H9 (cell line): ENCODE results near the gene IRX4. TPM values are rescaled to one million over a fixed set of nuclear protein-coding genes. Genes with fewer than 3 reads are reported as not detected.

ENCODE experiments used
- DNase-seq: peaks from one replicate; pipeline ENCODE4 v3.0.0-alpha.2; 2017
- H2AFZ ChIP-seq: one replicate; pipeline ENCODE4 v1.6.1; 2013; ENCODE audit warnings: mild to moderate bottlenecking, low read length, control low read depth, moderate library complexity
- H2AK5ac ChIP-seq: 2 replicates; pipeline ENCODE4 v1.6.1; 2013; ENCODE audit warnings: low read length, control low read depth, mixed read lengths; ENCODE audit not compliant: insufficient read length
- H2BK120ac ChIP-seq: one replicate; pipeline ENCODE4 v1.6.1; 2013; ENCODE audit warnings: low read depth, mild to moderate bottlenecking, low read length, control low read depth, inconsistent platforms; ENCODE audit not compliant: poor library complexity, severe bottlenecking
- H2BK12ac ChIP-seq: 2 replicates; pipeline ENCODE4 v1.6.1; 2013; ENCODE audit warnings: low read length, control low read depth, mixed read lengths, low read depth; ENCODE audit not compliant: insufficient read length
- H2BK15ac ChIP-seq: 2 replicates; pipeline ENCODE4 v1.6.1; 2013; ENCODE audit warnings: low read depth, low read length, control low read depth
- H2BK20ac ChIP-seq: one replicate; pipeline ENCODE4 v1.6.1; 2013; ENCODE audit warnings: low read depth, mild to moderate bottlenecking, low read length, control low read depth, inconsistent platforms; ENCODE audit not compliant: poor library complexity, severe bottlenecking
- H2BK5ac ChIP-seq: 2 replicates; pipeline ENCODE4 v1.6.1; 2013; ENCODE audit warnings: low read length, control low read depth, mixed read lengths; ENCODE audit not compliant: insufficient read length
- H3K14ac ChIP-seq: 2 replicates; pipeline ENCODE4 v1.6.1; 2013; ENCODE audit warnings: low read length, control low read depth; ENCODE audit not compliant: insufficient read depth
- H3K18ac ChIP-seq: 2 replicates; pipeline ENCODE4 v1.6.1; 2013; ENCODE audit warnings: low read depth, mild to moderate bottlenecking, mixed read lengths, low read length, control low read depth; ENCODE audit not compliant: insufficient read length
- H3K23ac ChIP-seq: 2 replicates; pipeline ENCODE4 v1.6.1; 2013; ENCODE audit warnings: low read length, control low read depth, mixed read lengths, low read depth; ENCODE audit not compliant: insufficient read length
- H3K23me2 ChIP-seq: 2 replicates; pipeline ENCODE4 v1.6.1; 2013; ENCODE audit warnings: low read depth, mild to moderate bottlenecking, mixed read lengths, low read length, control low read depth; ENCODE audit not compliant: insufficient read length, poor library complexity, severe bottlenecking
- H3K27ac ChIP-seq: 2 replicates; pipeline ENCODE4 v1.5.1; 2013; ENCODE audit warnings: low read length, control low read depth, mixed read lengths, low read depth; ENCODE audit not compliant: insufficient read length
- H3K27me3 ChIP-seq: 2 replicates; pipeline ENCODE4 v1.6.1; 2013; ENCODE audit warnings: low read length, control low read depth, inconsistent platforms; ENCODE audit not compliant: insufficient read depth
- H3K4ac ChIP-seq: 2 replicates; pipeline ENCODE4 v1.6.1; 2013; ENCODE audit warnings: low read depth, mild to moderate bottlenecking, control low read depth, inconsistent platforms, low read length, moderate library complexity
- H3K4me1 ChIP-seq: 2 replicates; pipeline ENCODE4 v1.6.1; 2013; ENCODE audit warnings: low read length, control low read depth, inconsistent platforms; ENCODE audit not compliant: insufficient read depth
- H3K4me2 ChIP-seq: 2 replicates; pipeline ENCODE4 v1.6.1; 2013; ENCODE audit warnings: low read length, control low read depth, mixed read lengths; ENCODE audit not compliant: insufficient read length, insufficient read depth
- H3K56ac ChIP-seq: 2 replicates; pipeline ENCODE4 v1.6.1; 2013; ENCODE audit warnings: low read depth, mild to moderate bottlenecking, mixed read lengths, low read length, control low read depth; ENCODE audit not compliant: insufficient read length
- H3K79me1 ChIP-seq: 2 replicates; pipeline ENCODE4 v1.6.1; 2013; ENCODE audit warnings: low read depth, mild to moderate bottlenecking, moderate library complexity, low read length, control low read depth, inconsistent platforms; ENCODE audit not compliant: insufficient read depth, poor library complexity, severe bottlenecking
- H3K79me2 ChIP-seq: 2 replicates; pipeline ENCODE4 v1.6.1; 2013; ENCODE audit warnings: low read length, control low read depth, inconsistent platforms; ENCODE audit not compliant: insufficient read depth
- H3K9ac ChIP-seq: 2 replicates; pipeline ENCODE4 v1.6.1; 2013; ENCODE audit warnings: low read length, control low read depth, mixed read lengths; ENCODE audit not compliant: insufficient read length; ENCODE audit errors: extremely low read depth
- H3K9me3 ChIP-seq: one replicate; pipeline ENCODE4 v1.6.1; 2013; ENCODE audit warnings: low read depth, low read length, inconsistent platforms; ENCODE audit not compliant: control insufficient read depth
- H3T11ph ChIP-seq: one replicate; pipeline ENCODE4 v1.6.1; 2013; ENCODE audit warnings: mild to moderate bottlenecking, low read length, control low read depth, inconsistent platforms
- H4K20me1 ChIP-seq: one replicate; pipeline ENCODE4 v1.6.1; 2013; ENCODE audit not compliant: control insufficient read depth, insufficient read length, insufficient read depth
- H4K5ac ChIP-seq: 2 replicates; pipeline ENCODE4 v1.6.1; 2013; ENCODE audit warnings: low read depth, mild to moderate bottlenecking, mixed read lengths, low read length, control low read depth; ENCODE audit not compliant: insufficient read length
- H4K8ac ChIP-seq: replicated peaks from 2 replicates; pipeline ENCODE4 v1.6.1; 2013; ENCODE audit warnings: low read length, control low read depth, mixed read lengths, low read depth; ENCODE audit not compliant: insufficient read length
- H4K91ac ChIP-seq: 2 replicates; pipeline ENCODE4 v1.6.1; 2013; ENCODE audit warnings: low read depth, mild to moderate bottlenecking, moderate library complexity, mixed read lengths, low read length, control low read depth; ENCODE audit not compliant: insufficient read length
- H3K27ac Mint-ChIP-seq, 3 experiments: 2 replicates in 2 of 3; 3 replicates in 1 of 3; pipeline ENCODE4 v1.8.0; 2020 to 2021; ENCODE audit warnings: mixed read lengths in 3 of 3, mild to moderate bottlenecking in 1 of 3, moderate library complexity in 1 of 3
- H3K27me3 Mint-ChIP-seq: 2 replicates; pipeline ENCODE4 v1.8.0; 2021; ENCODE audit warnings: low read depth, mild to moderate bottlenecking, moderate library complexity, mixed read lengths
- H3K36me3 Mint-ChIP-seq, 3 experiments: 2 replicates in 2 of 3; 3 replicates in 1 of 3; pipeline ENCODE4 v1.8.0; 2020 to 2021; ENCODE audit warnings: low read depth in 3 of 3, mixed read lengths in 3 of 3; ENCODE audit not compliant: insufficient read depth in 1 of 3
- H3K4me1 Mint-ChIP-seq, 2 experiments: 2 replicates each; pipeline ENCODE4 v1.8.0; 2020; ENCODE audit warnings: mixed read lengths in 2 of 2
- H3K4me3 Mint-ChIP-seq, 2 experiments: 2 replicates in 1 of 2; 3 replicates in 1 of 2; pipeline ENCODE4 v1.8.0; 2020 to 2021; ENCODE audit warnings: mild to moderate bottlenecking in 2 of 2, mixed read lengths in 2 of 2, moderate library complexity in 1 of 2
- H3K9me3 Mint-ChIP-seq, 2 experiments: 2 replicates in 1 of 2; 3 replicates in 1 of 2; pipeline ENCODE4 v1.8.0; 2020; ENCODE audit warnings: mild to moderate bottlenecking in 2 of 2, mixed read lengths in 2 of 2, moderate library complexity in 1 of 2
- WGBS: extraction: QIAGEN DNeasy Blood & Tissue Kit; methylation state at CpG from one replicate; pipeline ENCODE4 v1.1.7; 2013; ENCODE audit warnings: missing lambda C conversion rate, low lambda C conversion rate, mixed read lengths; ENCODE audit not compliant: insufficient read length; ENCODE audit errors: extremely low coverage; 5-methylcytosine and 5-hydroxymethylcytosine counted together
- total RNA-seq: library from RNA; stranded (reverse); gene quantifications from 2 replicates; pipeline ENCODE4 v1.2.1, GENCODE V29; 2021
- TF ChIP-seq, protein P1 (sequence below): fragments of 200-600 bp; sonication (generic); conservative IDR thresholded peaks from 3 replicates; pipeline ENCODE4 v1.8.0; 2021; ENCODE audit warnings: antibody characterized with exemption, mild to moderate bottlenecking

IRX4 gene
- total RNA-seq, 1 experiment from 2014 or later: 3.2 TPM

GRCh38 chr5:1892685-1893445 is 10.1 kb upstream of the IRX4 start:
- no peak overlapping the region for H3K4me3 Mint-ChIP-seq
- no peak overlapping the region for H2AK5ac ChIP-seq
- no peaks in the 10 kb centered on the region for H3K4me1 ChIP-seq
- no peak overlapping the region for H3K14ac ChIP-seq
- no peak overlapping the region for H3K27ac ChIP-seq
- H3K27ac Mint-ChIP-seq: no peak overlapping the region
- H4K91ac ChIP-seq: no peak overlapping the region
- H3K56ac ChIP-seq: no peak overlapping the region
- H2BK120ac ChIP-seq: no peak overlapping the region
- no peak overlapping the region for H4K8ac ChIP-seq
- no peak overlapping the region for H2BK12ac ChIP-seq
- H3K4me2 ChIP-seq: no peak overlapping the region
- no peaks in the 10 kb centered on the region for H4K20me1 ChIP-seq
- no CpG with 5 or more reads among the region's 22 CpGs for WGBS
- no peaks in the 10 kb centered on the region for H3K79me2 ChIP-seq
- H3K27me3 ChIP-seq: peaks cover 3% of the 10 kb centered on the region; the same call in 1 of the 2 replicates
- H3K27me3 Mint-ChIP-seq: peaks cover 84% of the 10 kb centered on the region
- no peak overlapping the region for H2BK5ac ChIP-seq
- DNase-seq: no peak
- no peak overlapping the region for H3K23ac ChIP-seq
- TF ChIP-seq, protein P1, sequence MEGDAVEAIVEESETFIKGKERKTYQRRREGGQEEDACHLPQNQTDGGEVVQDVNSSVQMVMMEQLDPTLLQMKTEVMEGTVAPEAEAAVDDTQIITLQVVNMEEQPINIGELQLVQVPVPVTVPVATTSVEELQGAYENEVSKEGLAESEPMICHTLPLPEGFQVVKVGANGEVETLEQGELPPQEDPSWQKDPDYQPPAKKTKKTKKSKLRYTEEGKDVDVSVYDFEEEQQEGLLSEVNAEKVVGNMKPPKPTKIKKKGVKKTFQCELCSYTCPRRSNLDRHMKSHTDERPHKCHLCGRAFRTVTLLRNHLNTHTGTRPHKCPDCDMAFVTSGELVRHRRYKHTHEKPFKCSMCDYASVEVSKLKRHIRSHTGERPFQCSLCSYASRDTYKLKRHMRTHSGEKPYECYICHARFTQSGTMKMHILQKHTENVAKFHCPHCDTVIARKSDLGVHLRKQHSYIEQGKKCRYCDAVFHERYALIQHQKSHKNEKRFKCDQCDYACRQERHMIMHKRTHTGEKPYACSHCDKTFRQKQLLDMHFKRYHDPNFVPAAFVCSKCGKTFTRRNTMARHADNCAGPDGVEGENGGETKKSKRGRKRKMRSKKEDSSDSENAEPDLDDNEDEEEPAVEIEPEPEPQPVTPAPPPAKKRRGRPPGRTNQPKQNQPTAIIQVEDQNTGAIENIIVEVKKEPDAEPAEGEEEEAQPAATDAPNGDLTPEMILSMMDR: no peak
- no peak overlapping the region for H3T11ph ChIP-seq
- peaks cover 8 to 17% of the 10 kb centered on the region in 2 experiments; a peak in 3 of 4 replicates for H3K4me1 Mint-ChIP-seq
- no peak overlapping the region for H3K9ac ChIP-seq
- H4K5ac ChIP-seq: no peak overlapping the region
- H3K36me3 Mint-ChIP-seq: no peaks in the 10 kb centered on the region
- H3K18ac ChIP-seq: no peak overlapping the region
- H3K23me2 ChIP-seq: no peaks in the 10 kb centered on the region
- no peak overlapping the region for H2AFZ ChIP-seq
- H2BK15ac ChIP-seq: no peak overlapping the region
- H2BK20ac ChIP-seq: no peak overlapping the region
- no peaks in the 10 kb centered on the region for H3K79me1 ChIP-seq
- no peaks in the 10 kb centered on the region for H3K9me3 ChIP-seq
- no peak overlapping the region for H3K4ac ChIP-seq
- H3K9me3 Mint-ChIP-seq: no peaks in the 10 kb centered on the region
